AG10803 (cell line): ENCODE measurements around the gene TBL3.

ENCODE experiments used
- DNase-seq: peaks from one replicate; pipeline ENCODE4 v3.0.0; 2010; ENCODE audit warnings: low read depth
- H3K4me3 ChIP-seq: 2 replicates; pipeline ENCODE4 v1.5.1; 2011; ENCODE audit warnings: mild to moderate bottlenecking, low read length, control low read depth
- TF ChIP-seq, protein P1 (sequence below): conservative IDR thresholded peaks from 2 replicates; pipeline ENCODE4 v1.5.1; 2011; ENCODE audit warnings: mild to moderate bottlenecking, low read length, control low read depth, inconsistent platforms

The TBL3 gene

DNA sequence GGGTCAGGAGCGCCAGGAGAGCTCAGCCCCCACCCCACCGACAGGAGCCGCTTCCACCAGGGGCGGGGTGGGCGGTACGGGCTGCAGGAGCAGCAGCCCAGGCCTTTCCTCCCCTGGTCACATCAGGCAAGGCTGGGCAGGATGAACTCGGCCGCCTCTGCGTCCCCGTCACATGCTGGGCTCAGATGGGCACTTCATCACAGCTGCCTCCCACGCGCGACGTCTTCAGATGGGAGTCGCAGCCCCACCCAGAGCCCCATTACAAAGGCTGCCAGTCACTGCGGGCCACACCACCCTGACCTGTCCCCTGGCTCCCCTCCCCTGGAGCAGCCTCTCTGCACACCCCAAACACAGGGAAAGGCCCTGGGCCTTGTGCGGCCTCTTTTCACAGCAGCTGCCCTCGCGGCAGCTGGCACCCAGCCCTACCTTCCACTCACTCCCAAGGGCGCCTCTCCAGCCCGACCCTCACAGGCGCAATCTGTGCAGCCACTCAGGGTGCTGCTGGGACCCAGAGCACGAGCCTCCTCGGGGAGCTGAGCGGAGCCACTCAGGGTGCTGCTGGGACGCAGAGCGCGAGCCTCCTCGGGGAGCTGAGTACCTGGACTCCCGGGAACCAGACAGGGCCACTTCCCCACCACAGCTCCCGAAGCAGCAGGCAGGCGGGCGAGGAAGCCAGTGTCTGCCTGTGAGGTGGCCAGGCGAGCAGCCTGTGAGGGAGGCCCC lies 33.1 kb downstream of the TBL3 start:
- TF ChIP-seq, protein P1, sequence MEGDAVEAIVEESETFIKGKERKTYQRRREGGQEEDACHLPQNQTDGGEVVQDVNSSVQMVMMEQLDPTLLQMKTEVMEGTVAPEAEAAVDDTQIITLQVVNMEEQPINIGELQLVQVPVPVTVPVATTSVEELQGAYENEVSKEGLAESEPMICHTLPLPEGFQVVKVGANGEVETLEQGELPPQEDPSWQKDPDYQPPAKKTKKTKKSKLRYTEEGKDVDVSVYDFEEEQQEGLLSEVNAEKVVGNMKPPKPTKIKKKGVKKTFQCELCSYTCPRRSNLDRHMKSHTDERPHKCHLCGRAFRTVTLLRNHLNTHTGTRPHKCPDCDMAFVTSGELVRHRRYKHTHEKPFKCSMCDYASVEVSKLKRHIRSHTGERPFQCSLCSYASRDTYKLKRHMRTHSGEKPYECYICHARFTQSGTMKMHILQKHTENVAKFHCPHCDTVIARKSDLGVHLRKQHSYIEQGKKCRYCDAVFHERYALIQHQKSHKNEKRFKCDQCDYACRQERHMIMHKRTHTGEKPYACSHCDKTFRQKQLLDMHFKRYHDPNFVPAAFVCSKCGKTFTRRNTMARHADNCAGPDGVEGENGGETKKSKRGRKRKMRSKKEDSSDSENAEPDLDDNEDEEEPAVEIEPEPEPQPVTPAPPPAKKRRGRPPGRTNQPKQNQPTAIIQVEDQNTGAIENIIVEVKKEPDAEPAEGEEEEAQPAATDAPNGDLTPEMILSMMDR = no peak
- H3K4me3 ChIP-seq = no peak overlapping the region

DNA sequence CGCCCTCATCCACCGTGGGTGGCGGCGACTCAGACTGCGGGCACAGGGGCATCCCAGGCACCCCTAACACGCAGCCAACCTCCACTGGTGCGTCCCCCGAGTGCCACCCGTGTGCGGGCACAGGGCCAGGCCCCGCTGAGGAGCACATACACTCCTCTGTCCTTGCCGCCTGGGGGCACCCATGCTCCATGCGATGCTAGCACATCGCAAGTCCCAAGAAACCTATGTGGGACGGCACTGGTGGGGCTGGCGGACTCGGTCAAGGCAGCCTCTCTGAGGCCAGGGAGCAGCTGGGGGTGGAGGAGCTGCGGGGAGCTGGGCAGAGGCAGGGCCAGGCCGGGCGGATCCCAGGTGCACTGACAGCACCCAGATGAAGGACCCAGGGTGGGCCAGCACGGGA lies 33.8 kb downstream of the TBL3 start:
- TF ChIP-seq, protein P1 = no peak
- DNase-seq = peak; percentile 26
- no peak overlapping the region for H3K4me3 ChIP-seq

More for the DNA sequence above, 33.1 kb downstream of the TBL3 start:
- DNase-seq = no peak

DNA sequence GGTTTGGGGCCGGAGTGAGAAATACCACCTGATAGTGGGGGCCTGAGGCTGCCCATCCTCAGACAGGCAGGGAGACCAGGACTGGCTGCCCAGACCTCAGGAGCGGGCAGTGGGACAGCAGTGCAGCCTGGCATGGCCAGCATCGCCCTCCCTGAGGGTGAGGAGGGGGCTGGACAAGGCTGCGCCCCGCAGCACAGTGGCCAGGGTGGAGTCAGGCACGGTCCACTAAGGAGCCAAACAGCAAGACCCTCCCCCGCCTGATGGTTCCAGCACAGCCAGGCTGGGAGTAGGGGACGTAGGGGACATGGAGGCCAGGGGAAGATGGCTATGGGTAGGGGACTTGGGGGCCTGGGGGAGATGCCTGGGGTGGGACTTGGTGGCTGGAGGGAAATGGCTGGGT lies 34.5 kb downstream of the TBL3 start:
- no peak for DNase-seq
- no peak overlapping the region for H3K4me3 ChIP-seq
- TF ChIP-seq, protein P1 = no peak

GRCh38 chr16:2007081-2007836 lies 35.4 kb downstream of the TBL3 start:
- no peak for DNase-seq
- TF ChIP-seq, protein P1 = no peak

GRCh38 chr16:2008009-2008526 lies 36.2 kb downstream of the TBL3 start:
- peak overlapping the region; percentile 86 for H3K4me3 ChIP-seq
- TF ChIP-seq, protein P1 = no peak
- peak; percentile 94 for DNase-seq

More at GRCh38 chr16:2007081-2007836, 35.4 kb downstream of the TBL3 start:
- peak overlapping the region; percentile 86 for H3K4me3 ChIP-seq

DNA sequence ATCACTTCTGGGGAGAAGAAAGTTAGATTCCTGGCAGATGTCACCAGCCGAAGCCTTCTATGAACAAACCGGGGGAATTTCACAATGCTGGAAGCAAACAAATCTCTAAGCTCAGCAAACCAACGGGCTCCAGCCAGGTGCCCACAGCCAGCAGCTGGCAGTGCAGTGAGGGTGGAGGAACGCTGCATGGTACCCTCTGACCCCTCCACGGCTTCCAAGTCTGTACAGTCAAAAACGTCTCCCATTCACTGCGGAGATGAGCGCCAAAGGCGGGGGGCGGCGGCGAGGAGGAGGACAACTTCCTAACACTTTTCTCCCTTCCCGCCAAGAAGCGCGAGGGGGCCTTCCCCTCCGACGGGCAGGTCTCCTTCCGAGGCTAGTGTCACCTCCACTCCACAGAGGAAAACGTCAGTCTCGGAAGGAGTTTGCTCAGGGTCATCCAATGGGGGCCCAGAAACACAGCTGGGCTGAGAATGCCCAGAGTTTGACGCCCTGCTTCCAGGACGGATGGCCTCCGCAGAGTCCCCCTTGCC lies 36.8 kb downstream of the TBL3 start:
- peak; percentile 62 for DNase-seq
- H3K4me3 ChIP-seq = peak overlapping the region; percentile 86
- TF ChIP-seq, protein P1 = no peak
